Measurements from ENCODE around the gene THBS2. TPM values are rescaled to one million over a fixed set of nuclear protein-coding genes. Genes with fewer than 3 reads are reported as not detected.

The THBS2 gene
- total RNA-seq, 1 experiment from 2014 or later, result 0.39 TPM

DNA sequence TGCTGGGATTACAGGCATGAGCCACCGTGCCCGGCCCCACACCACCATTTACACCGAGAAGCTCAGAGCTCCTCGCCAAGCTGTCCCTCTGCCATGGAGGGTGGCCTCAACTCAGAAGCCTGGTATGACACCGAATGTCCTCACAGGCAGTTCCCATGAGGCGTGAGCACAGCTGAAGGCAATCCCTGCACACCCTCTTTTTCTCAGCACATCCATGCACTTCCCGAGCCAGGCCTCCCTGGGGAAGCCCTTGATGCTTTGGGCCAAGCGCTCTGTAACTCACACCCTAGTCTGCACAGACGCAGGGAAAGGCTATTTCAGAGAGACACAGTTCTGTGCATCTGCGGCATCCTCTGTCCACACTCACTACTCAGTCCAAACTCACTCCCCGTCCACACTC lies 18.4 kb downstream of the THBS2 start:
- intact Hi-C loops (cut with micrococcal nuclease), result no loop called here
- DNase-seq (ENCODE audit: low read depth, low spot score) (no peak), ATAC-seq (no peak)
- CTCF ChIA-PET, result no interaction called here
- Histone ChIP-seq H3K9me2 (ENCODE audit: insufficient read depth) (no peaks in the 10 kb centered on the region), H3K27me3 (ENCODE audit: insufficient read depth, low read length) (no peaks in the 10 kb centered on the region), H3K4me2 (ENCODE audit: low read length) (no peak overlapping the region), H2AFZ (ENCODE audit: low read depth, low read length, poor library complexity, severe bottlenecking) (no peak overlapping the region), H3K4me1 (ENCODE audit: control insufficient read depth in 1 of 2, insufficient read depth in 2 of 2, low read length in 2 of 2) (no peaks in the 10 kb centered on the region), H3K9ac (ENCODE audit: low read length) (no peak overlapping the region), H3K4me3 (replicated peaks in 1 of 2; ENCODE audit: low read depth in 1 of 2, low read length in 2 of 2) (no peak overlapping the region), H3K27ac (ENCODE audit: low read depth, low read length) (no peak overlapping the region), H3K9me3 (ENCODE audit: control insufficient read depth in 1 of 2, insufficient read depth in 1 of 2, low read depth in 1 of 2, low read length in 2 of 2) (peaks cover 0 to 8% of the 10 kb centered on the region in 2 experiments; a peak in 1 of 4 replicates), H3K79me2 (ENCODE audit: insufficient read depth, low read length) (no peaks in the 10 kb centered on the region), H4K20me1 (ENCODE audit: insufficient read depth) (no peaks in the 10 kb centered on the region), H3K36me3 (ENCODE audit: control insufficient read depth in 1 of 2, insufficient read depth in 2 of 2, low read length in 2 of 2) (no peaks in the 10 kb centered on the region)
- TF ChIP-seq SRF (IDR thresholded peaks at IDR 0.05; ENCODE audit: low read depth) (no peak), FOSL1 (IDR thresholded peaks at IDR 0.05; ENCODE audit: low read depth) (no peak), JUND (IDR thresholded peaks at IDR 0.05) (no peak), CBX3 (IDR thresholded peaks at IDR 0.05; ENCODE audit: low read depth) (no peak), SIN3A (IDR thresholded peaks at IDR 0.05; ENCODE audit: low read depth) (no peak), SP1 (IDR thresholded peaks at IDR 0.05; ENCODE audit: low read depth) (no peak), POLR2AphosphoS5 (IDR thresholded peaks at IDR 0.05; ENCODE audit: low read depth, low read length) (no peak), ELF1 (IDR thresholded peaks at IDR 0.05; ENCODE audit: borderline replicate concordance, low read depth) (no peak), TCF7L2 (IDR thresholded peaks at IDR 0.05; ENCODE audit: borderline replicate concordance, extremely low read depth, insufficient read depth, insufficient read length) (no peak)
- TF ChIP-seq, protein P1, sequence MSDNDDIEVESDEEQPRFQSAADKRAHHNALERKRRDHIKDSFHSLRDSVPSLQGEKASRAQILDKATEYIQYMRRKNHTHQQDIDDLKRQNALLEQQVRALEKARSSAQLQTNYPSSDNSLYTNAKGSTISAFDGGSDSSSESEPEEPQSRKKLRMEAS (IDR thresholded peaks at IDR 0.05), result no peak
- TF ChIP-seq, protein P2, sequence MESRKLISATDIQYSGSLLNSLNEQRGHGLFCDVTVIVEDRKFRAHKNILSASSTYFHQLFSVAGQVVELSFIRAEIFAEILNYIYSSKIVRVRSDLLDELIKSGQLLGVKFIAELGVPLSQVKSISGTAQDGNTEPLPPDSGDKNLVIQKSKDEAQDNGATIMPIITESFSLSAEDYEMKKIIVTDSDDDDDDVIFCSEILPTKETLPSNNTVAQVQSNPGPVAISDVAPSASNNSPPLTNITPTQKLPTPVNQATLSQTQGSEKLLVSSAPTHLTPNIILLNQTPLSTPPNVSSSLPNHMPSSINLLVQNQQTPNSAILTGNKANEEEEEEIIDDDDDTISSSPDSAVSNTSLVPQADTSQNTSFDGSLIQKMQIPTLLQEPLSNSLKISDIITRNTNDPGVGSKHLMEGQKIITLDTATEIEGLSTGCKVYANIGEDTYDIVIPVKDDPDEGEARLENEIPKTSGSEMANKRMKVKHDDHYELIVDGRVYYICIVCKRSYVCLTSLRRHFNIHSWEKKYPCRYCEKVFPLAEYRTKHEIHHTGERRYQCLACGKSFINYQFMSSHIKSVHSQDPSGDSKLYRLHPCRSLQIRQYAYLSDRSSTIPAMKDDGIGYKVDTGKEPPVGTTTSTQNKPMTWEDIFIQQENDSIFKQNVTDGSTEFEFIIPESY (IDR thresholded peaks at IDR 0.05; ENCODE audit: extremely low read depth, insufficient replicate concordance, low read length), result no peak
- TF ChIP-seq, protein P3, sequence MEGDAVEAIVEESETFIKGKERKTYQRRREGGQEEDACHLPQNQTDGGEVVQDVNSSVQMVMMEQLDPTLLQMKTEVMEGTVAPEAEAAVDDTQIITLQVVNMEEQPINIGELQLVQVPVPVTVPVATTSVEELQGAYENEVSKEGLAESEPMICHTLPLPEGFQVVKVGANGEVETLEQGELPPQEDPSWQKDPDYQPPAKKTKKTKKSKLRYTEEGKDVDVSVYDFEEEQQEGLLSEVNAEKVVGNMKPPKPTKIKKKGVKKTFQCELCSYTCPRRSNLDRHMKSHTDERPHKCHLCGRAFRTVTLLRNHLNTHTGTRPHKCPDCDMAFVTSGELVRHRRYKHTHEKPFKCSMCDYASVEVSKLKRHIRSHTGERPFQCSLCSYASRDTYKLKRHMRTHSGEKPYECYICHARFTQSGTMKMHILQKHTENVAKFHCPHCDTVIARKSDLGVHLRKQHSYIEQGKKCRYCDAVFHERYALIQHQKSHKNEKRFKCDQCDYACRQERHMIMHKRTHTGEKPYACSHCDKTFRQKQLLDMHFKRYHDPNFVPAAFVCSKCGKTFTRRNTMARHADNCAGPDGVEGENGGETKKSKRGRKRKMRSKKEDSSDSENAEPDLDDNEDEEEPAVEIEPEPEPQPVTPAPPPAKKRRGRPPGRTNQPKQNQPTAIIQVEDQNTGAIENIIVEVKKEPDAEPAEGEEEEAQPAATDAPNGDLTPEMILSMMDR (IDR thresholded peaks at IDR 0.05 in 2 of 3, conservative IDR thresholded peaks at IDR 0.05 in 1 of 3; ENCODE audit: borderline replicate concordance in 1 of 3, insufficient read depth in 1 of 3, low read depth in 2 of 3, low read length in 2 of 3), result no peak
- no TSS peak for BruUV-seq (replicated peaks)
- RAD21 ChIA-PET (ENCODE audit: low non-redundant PET in 1 of 2, low total read pairs in 2 of 2, uncharacterized antibody in 2 of 2, unreplicated experiment in 2 of 2), result no interaction called here
- POLR2A ChIA-PET, result no interaction called here

All from HCT116 (cell line).